ENCODE results near the gene KDELR1. TPM values are rescaled to one million over a fixed set of nuclear protein-coding genes. Genes with fewer than 3 reads are reported as not detected.
A peak's percentile ranks its signal among the peaks of the same experiment; 100 is the strongest.

KDELR1 gene
- total RNA-seq, 4 donors from 2014 or later, result 77.3 to 94.1 (median 87.7) TPM

DNA sequence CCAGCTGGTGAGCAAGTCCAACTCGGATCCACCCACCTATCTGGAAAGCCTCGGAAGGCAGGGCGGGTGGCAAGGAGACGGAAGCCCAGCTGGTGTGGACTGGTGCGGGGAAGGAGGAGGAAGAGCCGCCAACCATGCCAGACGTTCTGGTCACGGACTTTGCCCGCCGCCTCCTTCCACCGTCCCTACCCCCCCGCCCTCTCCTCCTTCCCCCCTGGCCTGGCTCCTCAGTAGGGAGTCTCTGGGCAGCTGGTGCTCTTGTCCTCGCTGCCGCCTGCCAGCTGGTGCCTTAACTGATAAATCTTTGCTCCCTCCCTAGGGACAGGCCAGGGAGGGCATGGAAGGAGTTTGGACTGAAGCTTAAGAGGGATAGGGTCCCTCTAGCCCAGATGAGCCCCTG lies 22.4 kb downstream of the KDELR1 start:
- no peak for DNase-seq (ENCODE audit: low spot score in 2 of 2)
- H3K4me3 ChIP-seq, result no peak overlapping the region
- no peak overlapping the region for H3K27ac ChIP-seq
- H3K4me1 ChIP-seq, result peaks cover 6% of the 10 kb centered on the region
- WGBS, result 84% methylated on average over 11 of the region's 14 CpGs
- no peaks in the 10 kb centered on the region for H3K36me3 ChIP-seq
- H3K27me3 ChIP-seq, result no peaks in the 10 kb centered on the region
- no peaks in the 10 kb centered on the region for H3K9me3 ChIP-seq
- TF ChIP-seq POLR2A (IDR thresholded peaks at IDR 0.05) (no peak), POLR2AphosphoS5 (IDR thresholded peaks at IDR 0.05) (no peak), EP300 (IDR thresholded peaks at IDR 0.05) (no peak)
- TF ChIP-seq, protein P1, sequence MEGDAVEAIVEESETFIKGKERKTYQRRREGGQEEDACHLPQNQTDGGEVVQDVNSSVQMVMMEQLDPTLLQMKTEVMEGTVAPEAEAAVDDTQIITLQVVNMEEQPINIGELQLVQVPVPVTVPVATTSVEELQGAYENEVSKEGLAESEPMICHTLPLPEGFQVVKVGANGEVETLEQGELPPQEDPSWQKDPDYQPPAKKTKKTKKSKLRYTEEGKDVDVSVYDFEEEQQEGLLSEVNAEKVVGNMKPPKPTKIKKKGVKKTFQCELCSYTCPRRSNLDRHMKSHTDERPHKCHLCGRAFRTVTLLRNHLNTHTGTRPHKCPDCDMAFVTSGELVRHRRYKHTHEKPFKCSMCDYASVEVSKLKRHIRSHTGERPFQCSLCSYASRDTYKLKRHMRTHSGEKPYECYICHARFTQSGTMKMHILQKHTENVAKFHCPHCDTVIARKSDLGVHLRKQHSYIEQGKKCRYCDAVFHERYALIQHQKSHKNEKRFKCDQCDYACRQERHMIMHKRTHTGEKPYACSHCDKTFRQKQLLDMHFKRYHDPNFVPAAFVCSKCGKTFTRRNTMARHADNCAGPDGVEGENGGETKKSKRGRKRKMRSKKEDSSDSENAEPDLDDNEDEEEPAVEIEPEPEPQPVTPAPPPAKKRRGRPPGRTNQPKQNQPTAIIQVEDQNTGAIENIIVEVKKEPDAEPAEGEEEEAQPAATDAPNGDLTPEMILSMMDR (IDR thresholded peaks at IDR 0.05), result no peak

DNA sequence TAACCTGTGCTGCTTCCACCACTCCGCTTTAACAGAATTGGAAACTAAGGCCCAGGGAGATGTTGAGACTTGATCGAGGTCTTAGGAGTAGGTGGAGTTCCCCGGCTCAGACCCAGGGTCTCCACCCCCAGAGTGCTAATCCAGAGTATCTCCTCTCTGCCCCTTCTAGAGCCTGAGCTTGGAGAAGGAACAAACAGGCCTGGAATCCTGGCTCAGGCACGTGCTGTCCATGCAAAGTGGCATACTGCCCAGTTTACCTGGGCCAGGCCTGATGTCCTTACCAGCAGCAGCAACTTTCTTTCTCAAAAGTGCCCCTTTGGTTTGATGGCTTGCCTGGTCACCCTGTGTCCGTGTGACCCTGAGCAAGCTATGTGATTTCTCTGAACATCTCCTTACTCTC lies 23.5 kb downstream of the KDELR1 start:
- no peak overlapping the region for H3K27ac ChIP-seq
- H3K27me3 ChIP-seq, result no peaks in the 10 kb centered on the region
- 67% methylated on average over 5 of the region's 5 CpGs for WGBS
- H3K36me3 ChIP-seq, result no peaks in the 10 kb centered on the region
- TF ChIP-seq EP300 (IDR thresholded peaks at IDR 0.05), result no peak
- TF ChIP-seq, protein P1 (IDR thresholded peaks at IDR 0.05), result no peak
- TF ChIP-seq POLR2AphosphoS5 (IDR thresholded peaks at IDR 0.05), result no peak
- no peak for TF ChIP-seq POLR2A (IDR thresholded peaks at IDR 0.05)
- H3K4me3 ChIP-seq, result no peak overlapping the region
- DNase-seq (ENCODE audit: low spot score in 2 of 2), result no peak
- no peaks in the 10 kb centered on the region for H3K9me3 ChIP-seq
- peaks cover 12% of the 10 kb centered on the region for H3K4me1 ChIP-seq

DNA sequence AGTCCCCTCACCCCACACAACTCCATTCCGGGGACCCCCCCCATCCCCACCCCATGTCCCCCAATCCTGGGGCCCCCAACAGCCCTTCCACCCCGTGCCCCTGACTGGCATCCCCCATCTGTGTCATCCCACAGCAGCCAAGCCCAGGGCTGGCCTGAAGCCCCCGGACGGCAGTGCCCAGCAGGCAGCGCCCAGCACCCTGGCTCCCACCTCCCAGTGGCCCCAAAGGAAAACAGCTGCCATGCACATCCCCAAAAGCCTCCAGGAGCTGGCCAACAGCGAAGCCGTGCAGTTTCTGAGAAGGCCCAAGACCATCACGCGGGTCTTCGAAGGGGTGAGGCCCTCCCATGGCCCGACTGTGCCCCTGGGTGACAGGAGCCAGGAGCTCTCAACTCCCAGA lies 25.7 kb downstream of the KDELR1 start:
- Histone ChIP-seq H3K36me3 (no peaks in the 10 kb centered on the region), H3K27me3 (no peaks in the 10 kb centered on the region), H3K4me3 (no peak overlapping the region), H3K9me3 (no peaks in the 10 kb centered on the region), H3K27ac (no peak overlapping the region), H3K4me1 (peaks cover 12% of the 10 kb centered on the region)
- WGBS, result 92% methylated on average over 11 of the region's 11 CpGs
- TF ChIP-seq, protein P1 (IDR thresholded peaks at IDR 0.05), result no peak
- TF ChIP-seq POLR2AphosphoS5 (IDR thresholded peaks at IDR 0.05) (no peak), EP300 (IDR thresholded peaks at IDR 0.05) (no peak), POLR2A (IDR thresholded peaks at IDR 0.05) (no peak)
- DNase-seq (ENCODE audit: low spot score in 2 of 2), result no peak

DNA sequence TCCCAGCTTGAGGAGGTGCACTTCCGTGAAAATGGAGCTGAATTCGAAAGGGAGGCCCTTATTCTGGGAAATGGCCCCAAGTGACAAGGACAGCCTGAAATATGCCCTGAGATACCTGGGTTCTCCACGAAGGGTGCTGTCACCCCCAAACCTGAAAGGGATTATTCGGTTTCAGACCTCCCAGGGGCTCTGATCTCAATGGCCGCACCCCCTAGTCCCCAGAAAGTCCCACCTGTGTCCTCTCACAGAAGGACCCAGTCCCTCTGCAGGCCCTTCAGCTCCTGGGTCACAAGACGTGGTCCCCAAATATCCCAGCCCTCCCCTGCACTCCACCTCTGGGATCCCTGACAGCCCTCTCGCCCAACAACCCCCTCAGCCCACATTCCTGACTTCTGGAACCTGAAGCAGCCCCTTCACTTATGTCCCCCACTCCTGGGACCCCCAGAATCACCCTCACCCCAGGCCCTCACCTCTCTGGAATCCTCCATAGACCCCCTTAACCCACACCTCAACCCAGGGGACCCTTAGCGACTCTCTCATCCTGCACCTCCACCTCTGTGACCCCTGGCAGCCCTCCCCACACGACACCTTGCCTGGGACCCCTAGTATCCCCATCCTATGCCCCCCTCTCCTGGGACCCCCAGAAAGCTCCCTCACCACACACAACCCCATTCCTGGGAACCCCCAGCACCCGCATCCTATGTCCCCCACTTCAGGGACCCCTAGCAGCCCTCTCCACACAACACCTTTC lies 26.6 kb downstream of the KDELR1 start:
- Histone ChIP-seq H3K27ac (peak overlapping the region; percentile 43), H3K4me1 (peaks cover 12% of the 10 kb centered on the region), H3K4me3 (peak overlapping the region; percentile 59), H3K27me3 (no peaks in the 10 kb centered on the region), H3K36me3 (no peaks in the 10 kb centered on the region), H3K9me3 (no peaks in the 10 kb centered on the region)
- peak in 1 of 2 donors; percentile 71 for DNase-seq (ENCODE audit: low spot score in 2 of 2)
- WGBS, result 77% methylated on average over 8 of the region's 10 CpGs
- TF ChIP-seq, protein P1 (IDR thresholded peaks at IDR 0.05), result no peak
- TF ChIP-seq POLR2A (IDR thresholded peaks at IDR 0.05), result no peak
- TF ChIP-seq EP300 (IDR thresholded peaks at IDR 0.05), result no peak
- no peak for TF ChIP-seq POLR2AphosphoS5 (IDR thresholded peaks at IDR 0.05)

DNA sequence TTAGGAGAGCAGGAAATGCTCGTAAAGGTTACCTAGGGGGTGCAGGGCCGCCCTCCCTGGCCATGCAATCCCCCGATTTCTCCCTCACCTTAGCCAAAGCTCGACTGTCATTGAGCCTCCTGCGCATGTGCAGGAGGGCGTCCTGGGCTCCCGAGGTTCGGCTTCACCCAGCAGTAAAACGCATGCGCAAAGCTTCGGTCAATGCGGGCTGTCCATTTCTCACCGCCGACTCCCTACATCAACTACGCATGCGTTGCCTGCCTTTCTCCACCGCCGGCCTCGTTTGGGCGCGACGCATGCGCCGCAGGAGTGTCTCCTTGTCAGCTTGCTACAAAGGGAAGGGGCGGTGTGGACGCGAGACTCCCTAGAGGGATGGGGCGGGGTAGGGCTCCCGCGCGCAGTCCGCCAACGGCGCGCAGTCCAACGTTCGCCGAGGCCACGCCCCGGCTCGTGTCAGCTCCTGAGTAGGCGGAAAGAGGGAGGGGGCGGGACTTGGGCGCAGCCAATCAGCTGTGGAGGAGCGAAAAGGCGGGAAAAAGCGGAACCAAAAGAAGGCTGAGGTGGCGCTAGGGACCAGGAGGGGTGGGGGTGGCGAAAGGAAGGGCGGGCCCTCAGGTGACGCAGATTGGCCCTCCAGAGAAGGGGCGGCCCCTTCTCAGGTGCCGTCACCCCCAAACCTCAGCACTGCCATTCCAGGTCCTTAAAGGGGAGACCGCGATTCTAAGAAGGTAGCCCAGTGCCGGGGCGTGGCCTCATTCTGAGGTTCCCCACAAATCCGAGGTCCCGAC lies 27.3 kb downstream of the KDELR1 start, which contains the start of the genes SYNGR4 and TMEM143:
Gene SYNGR4, plus strand, starts transcription at position 558 of the 788 bp plus-strand sequence. CDS start 1,476 bp downstream, outside the sequence.
Gene TMEM143, minus strand, starts transcription at position 131 of the 788 bp plus-strand sequence. Its CDS starts 20 bp downstream, at position 111.
- no peaks in the 10 kb centered on the region for H3K9me3 ChIP-seq
- DNase-seq (ENCODE audit: low spot score in 2 of 2), result peak; percentile 99
- H3K36me3 ChIP-seq, result no peaks in the 10 kb centered on the region
- no peaks in the 10 kb centered on the region for H3K27me3 ChIP-seq
- peaks cover 12% of the 10 kb centered on the region for H3K4me1 ChIP-seq
- TF ChIP-seq, protein P1 (IDR thresholded peaks at IDR 0.05), result no peak
- TF ChIP-seq POLR2AphosphoS5 (IDR thresholded peaks at IDR 0.05), result peak in 1 of 3 donors; percentile 84
- H3K4me3 ChIP-seq, result peak within 1 kb of the TSS; percentile 59
- H3K27ac ChIP-seq, result peak within 1 kb of the TSS; percentile 81
- WGBS, result under 1% methylated on average over 30 of the region's 59 CpGs
